GM13977 (cell line): ENCODE data around the gene GMDS.

Experiments
- DNase-seq: peaks from one replicate; pipeline ENCODE4 v3.0.0; 2012; ENCODE audit warnings: low spot score
- CTCF ChIP-seq: IDR thresholded peaks from 2 replicates; pipeline ENCODE4 v1.5.1; 2012; ENCODE audit warnings: mild to moderate bottlenecking, control low read depth; ENCODE audit not compliant: insufficient read depth; ENCODE audit errors: extremely low read depth, missing control alignments
- in situ Hi-C: fragments of 300-500 bp; cut with MboI; formaldehyde crosslinking; loops from one replicate; pipeline ENCODE4 v1.12.0; 2022; ENCODE audit warnings: low sequenced_read_pairs, low pct_unique_long_range_greater_than_20kb, mixed read lengths, inconsistent platforms; ENCODE audit not compliant: unreplicated experiment

The GMDS gene

GRCh38 chr6:2144210-2144609 lies 101.2 kb downstream of the GMDS start:
- in situ Hi-C loops = no loop called here
- no peak for DNase-seq
- TF ChIP-seq CTCF = no peak

GRCh38 chr6:2141644-2142290 lies 103.6 kb downstream of the GMDS start:
- in situ Hi-C loops = no loop called here
- no peak for TF ChIP-seq CTCF
- no peak for DNase-seq

- no peak for DNase-seq
- TF ChIP-seq CTCF = no peak
- in situ Hi-C loops = no loop called here
These were observed 104.8 kb downstream of the GMDS start for GRCh38 chr6:2140438-2141128.

GRCh38 chr6:2135401-2135800 lies 110.0 kb downstream of the GMDS start:
- DNase-seq = no peak
- in situ Hi-C loops = no loop called here
- no peak for TF ChIP-seq CTCF

- no peak for TF ChIP-seq CTCF
- DNase-seq = no peak
- in situ Hi-C loops = no loop called here
These were observed 110.9 kb downstream of the GMDS start for GRCh38 chr6:2134554-2134953.

- TF ChIP-seq CTCF = no peak
- no peak for DNase-seq
- in situ Hi-C loops = no loop called here
These were observed 111.6 kb downstream of the GMDS start for GRCh38 chr6:2133716-2134310.
